PC-9 (cell line): ENCODE results near the gene GOLGA6D.
"Not testable (repeated sequence)": the region's sequence is repeated elsewhere in the genome, so short reads cannot be mapped to it uniquely, and the experiment has no call there.

Experiments
- CTCF ChIP-seq: fragments of 200-600 bp; sonication (generic); conservative IDR thresholded peaks from 2 replicates; pipeline ENCODE4 v1.6.1; 2017; ENCODE audit warnings: mixed run types, antibody characterized with exemption, mild to moderate bottlenecking, moderate library complexity
- EZH2 ChIP-seq: fragments of 200-600 bp; sonication (generic); IDR thresholded peaks from 2 replicates; pipeline ENCODE4 v1.8.0; 2017; ENCODE audit warnings: antibody characterized with exemption, low read depth

GRCh38 chr15:75251343-75251742 lies 31.3 kb upstream of the GOLGA6D start:
- TF ChIP-seq CTCF, EZH2: not testable (repeated sequence)
